GM21526 (cell line): ENCODE data around the gene ECT2L.
"Not testable (repeated sequence)": the region's sequence is repeated elsewhere in the genome, so short reads cannot be mapped to it uniquely, and the experiment has no call there.

Experiments used
- ATAC-seq: cut with Tn5 transposase; IDR thresholded peaks from one replicate; pipeline ENCODE4 v1.9.1; 2021; ENCODE audit warnings: moderate library complexity; ENCODE audit not compliant: unreplicated experiment, low FRiP score

Gene ECT2L

GRCh38 chr6:138926579-138926978 is 130.7 kb downstream of the ECT2L start:
- no peak for ATAC-seq

- ATAC-seq = no peak
Observed at GRCh38 chr6:138931660-138932059, 135.8 kb downstream of the ECT2L start.

- ATAC-seq = not testable (repeated sequence)
Observed at GRCh38 chr6:138936873-138937272, 141.0 kb downstream of the ECT2L start.

GRCh38 chr6:138943089-138943625 is 147.3 kb downstream of the ECT2L start:
- ATAC-seq = no peak

GRCh38 chr6:138944412-138944811 is 148.5 kb downstream of the ECT2L start:
- no peak for ATAC-seq

- no peak for ATAC-seq
Observed at GRCh38 chr6:138945354-138945753, 149.5 kb downstream of the ECT2L start.

- no peak for ATAC-seq
Observed at GRCh38 chr6:138948004-138948403, 152.1 kb downstream of the ECT2L start.

- ATAC-seq = no peak
Observed at GRCh38 chr6:138948546-138949179, 152.8 kb downstream of the ECT2L start.

GRCh38 chr6:138953451-138953850 is 157.6 kb downstream of the ECT2L start:
- no peak for ATAC-seq
